Hepatic stellate cell (primary cell): Measurements from ENCODE around the gene SAMD4B.
"Not testable (repeated sequence)": the region's sequence is repeated elsewhere in the genome, so short reads cannot be mapped to it uniquely, and the experiment has no call there.

Source experiments
- DNase-seq: peaks from one replicate; pipeline ENCODE4 v3.0.0; 2011; ENCODE audit warnings: low spot score

SAMD4B gene

DNA sequence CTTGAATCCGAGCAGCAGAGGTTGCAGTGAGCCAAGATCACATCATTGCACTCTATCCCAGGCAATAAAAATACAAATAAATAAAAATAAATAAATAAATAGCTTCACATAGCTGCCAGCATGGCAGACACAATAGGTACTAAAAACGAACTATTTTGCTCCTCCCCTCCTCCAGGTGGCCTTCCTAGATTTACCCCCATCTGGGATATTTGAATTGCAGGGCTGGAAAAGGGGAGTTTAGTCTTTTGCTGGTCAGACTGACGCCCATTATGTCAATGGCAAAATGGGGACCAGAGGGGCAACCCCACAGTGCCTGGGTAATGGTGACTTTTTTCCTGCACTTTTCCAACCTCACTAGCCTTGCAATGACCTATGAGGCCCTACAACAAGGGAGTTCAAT, 5.7 kb upstream of the SAMD4B start:
- DNase-seq: no peak

- DNase-seq: no peak
These were observed 2.5 kb upstream of the SAMD4B start for GRCh38 chr19:39339674-39340073.

DNA sequence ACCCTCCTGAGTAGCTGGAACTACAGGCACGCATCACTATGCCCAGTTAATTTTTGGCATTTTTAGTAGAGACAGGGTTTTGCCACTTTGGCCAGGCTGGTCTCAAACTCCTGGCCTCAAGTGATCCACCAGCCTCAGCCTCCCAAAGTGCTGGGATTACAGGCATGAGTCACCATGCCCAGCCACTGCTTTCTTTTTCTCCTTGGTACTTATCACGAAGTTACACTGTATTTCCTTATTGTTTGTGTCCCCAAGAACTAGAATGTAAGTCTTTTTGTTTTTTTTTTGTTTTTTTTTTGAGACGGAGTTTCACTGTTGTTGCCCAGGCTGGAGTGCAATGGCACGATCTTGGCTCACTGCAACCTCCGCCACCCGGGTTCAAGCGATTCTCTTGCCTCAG, 2.1 kb upstream of the SAMD4B start:
- not testable (repeated sequence) for DNase-seq

GRCh38 chr19:39341129-39341718, 997 bp upstream of the SAMD4B start:
- DNase-seq: peak; percentile 51

- peak; percentile 43 for DNase-seq
These were observed 555 bp downstream of the SAMD4B start for GRCh38 chr19:39342647-39343305.

GRCh38 chr19:39345956-39346355, 3.7 kb downstream of the SAMD4B start:
- DNase-seq: no peak

DNA sequence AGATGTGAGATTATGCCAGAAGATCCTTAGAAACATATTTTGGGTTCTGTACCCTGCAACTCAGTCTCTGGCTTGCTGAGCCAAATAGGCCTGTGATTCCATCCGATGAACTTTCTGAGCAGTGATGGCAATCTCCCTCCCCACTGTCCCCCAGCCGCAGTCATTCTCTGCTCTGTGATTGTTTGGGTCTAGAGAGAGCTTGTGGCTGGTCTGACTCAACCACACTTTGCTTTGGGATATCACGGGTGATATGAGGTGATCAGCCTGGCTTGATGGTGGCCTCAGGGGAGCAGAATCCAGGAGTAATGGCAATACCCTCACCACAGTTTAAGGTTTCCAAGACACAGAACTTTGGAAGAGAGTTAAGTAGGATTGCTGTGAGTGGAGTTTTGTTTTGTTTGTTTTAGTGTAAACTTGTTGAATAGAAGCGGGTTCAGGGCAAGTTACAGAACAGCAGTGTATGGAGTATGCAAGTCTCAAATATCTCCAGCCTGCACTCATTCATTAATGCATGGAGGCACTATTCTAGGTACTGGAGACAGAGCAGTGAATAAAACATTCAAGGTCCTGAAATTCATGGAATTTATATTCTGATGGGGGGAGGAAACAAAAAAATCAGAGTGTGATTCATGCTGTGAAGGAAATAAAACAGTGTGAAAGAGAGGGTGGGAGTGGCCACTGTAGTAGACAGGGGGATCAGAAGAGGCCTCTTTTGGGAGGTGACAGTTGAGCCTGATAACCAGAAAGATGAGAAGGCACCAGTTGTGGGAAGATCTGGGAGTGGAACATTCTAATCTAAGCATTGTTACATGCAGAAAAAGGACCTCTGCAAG, 5.3 kb downstream of the SAMD4B start:
- no peak for DNase-seq

DNA sequence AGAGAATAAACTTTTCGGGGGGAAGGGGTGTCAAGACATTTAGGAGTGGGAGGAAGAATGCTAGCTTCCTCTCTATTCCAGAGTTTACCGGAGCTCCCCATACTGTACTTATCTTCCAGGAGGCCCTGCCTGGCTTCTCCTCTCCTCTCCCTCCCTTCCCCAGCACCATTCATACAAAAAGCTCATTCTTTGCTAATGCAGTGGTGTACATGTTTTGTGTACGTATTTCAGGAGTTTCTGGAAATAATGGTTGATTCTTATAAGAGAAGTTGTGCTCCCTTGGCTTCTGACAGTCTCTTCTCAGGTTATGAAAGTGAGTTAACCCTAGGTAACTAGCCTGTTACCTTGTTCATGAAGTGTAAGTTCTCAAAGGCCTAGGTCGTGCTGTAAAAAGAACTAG, 7.1 kb downstream of the SAMD4B start:
- no peak for DNase-seq

DNA sequence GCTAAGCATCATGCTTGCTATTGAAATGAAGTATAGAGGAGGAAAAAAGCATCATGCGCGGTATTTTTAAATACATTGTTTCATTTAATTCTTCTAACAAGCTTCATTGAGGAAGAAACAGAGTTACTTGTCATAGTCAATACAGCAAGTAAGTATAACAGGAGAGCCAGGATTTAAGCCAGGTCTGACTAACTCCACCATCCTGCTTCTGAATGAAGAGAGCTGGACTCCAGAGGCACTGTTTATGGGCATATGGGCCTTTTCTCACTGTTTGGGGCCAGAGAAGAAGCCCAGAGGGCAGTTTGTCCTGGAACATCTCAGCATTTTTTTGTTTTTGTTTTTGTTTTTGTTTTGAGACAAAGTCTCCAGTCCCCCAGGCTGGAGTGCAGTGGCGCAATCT, 7.9 kb downstream of the SAMD4B start:
- DNase-seq: no peak

GRCh38 chr19:39351537-39352064, 9.4 kb downstream of the SAMD4B start:
- peak; percentile 35 for DNase-seq

DNA sequence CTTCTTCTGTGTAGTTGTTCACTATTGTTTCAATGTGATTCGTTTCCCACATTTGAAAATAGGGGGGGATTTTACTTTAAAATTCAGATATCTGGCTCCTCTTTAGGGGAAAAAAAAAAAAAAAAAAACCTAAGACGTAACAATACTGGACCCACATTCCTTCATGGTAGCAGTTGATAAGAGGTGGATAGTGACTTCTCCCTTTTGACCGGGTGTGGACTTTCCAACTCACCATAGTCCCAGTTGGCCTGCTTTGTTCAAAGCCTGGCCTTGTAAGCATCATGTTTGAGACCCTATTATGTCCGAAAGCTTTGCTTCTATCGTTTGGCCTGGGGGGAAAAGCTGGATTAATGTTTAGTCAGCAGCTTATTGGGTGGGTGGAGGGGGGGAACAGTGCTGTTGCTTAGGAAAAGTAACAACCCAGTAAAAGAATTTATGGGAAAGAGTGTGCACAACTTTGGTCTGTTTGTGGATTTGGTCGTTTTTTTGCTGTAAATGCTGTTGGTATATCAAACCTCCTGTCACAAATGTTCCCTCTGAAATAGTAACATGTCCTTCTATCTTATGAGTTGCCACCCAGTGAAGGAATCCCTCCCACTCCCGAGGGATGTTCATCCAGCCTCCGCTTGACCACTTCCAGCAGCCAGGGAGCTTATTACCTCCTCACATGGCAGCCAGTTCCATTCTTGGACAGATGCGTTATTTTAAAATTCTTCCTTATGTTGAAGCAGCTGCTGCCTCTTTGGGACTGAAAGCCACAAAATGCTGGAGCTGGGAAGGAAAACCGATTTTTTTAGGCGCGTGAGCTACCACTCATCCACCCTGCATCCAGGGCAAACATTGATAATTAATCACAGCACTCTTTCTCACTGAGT, 10.4 kb downstream of the SAMD4B start:
- DNase-seq: no peak

DNA sequence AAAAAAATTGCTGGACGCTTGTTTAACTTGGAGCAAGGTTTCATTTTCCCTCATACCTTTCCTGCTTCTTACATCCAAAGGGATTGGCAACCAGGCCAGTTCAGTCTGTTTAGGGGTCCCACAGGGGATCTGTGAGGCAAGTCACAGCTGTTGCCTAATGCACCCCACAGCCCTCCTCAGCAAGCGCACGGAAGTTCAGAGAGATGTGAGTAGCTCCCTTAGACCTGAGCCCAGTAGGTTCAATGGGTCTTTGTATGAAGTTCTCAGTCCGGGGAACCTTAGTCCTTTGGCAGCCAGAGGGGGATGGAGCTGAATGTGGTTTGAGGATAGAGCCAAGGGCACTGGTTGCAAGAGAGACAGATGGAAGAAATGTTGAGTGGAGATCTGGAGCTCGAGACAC, 13.0 kb downstream of the SAMD4B start:
- no peak for DNase-seq

DNA sequence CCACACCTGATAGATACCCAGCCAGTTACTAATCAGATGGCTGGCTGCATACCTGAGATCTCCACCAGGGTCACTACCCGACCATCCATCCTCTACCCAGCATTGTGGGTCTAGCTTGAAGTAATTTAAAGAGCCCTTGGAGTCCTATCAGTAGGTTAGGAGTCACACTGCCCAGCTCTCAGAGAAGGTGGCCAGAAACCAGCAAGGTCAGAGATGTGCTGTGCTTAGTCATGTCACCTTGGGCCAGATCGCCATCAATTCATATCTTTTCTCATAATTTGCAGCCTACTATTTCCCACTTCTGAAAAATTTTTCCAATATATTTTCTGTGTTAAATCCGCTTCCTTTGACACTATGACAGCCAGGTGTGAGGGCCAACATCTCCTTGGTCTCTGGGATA, 13.9 kb downstream of the SAMD4B start:
- no peak for DNase-seq

DNA sequence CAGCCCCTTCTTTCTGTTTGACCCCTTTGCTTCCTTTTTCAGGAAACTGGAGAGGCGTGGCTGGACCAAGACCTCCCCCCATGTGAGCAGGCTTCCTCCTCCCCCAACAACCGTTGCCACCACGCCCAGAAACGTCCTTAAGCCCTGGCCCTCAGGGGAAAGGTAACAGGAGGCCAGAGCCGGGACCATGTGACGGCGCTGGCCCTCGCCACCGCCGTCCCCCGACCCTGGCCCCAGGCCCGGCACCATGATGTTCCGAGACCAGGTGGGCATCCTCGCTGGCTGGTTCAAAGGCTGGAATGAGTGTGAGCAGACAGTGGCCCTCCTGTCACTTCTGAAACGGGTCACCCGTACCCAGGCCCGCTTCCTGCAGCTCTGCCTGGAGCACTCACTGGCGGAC, 14.4 kb downstream of the SAMD4B start:
- DNase-seq: no peak

- DNase-seq: no peak
These were observed 16.8 kb downstream of the SAMD4B start for GRCh38 chr19:39359026-39359425.

GRCh38 chr19:39360599-39360998, 18.4 kb downstream of the SAMD4B start:
- DNase-seq: no peak

DNA sequence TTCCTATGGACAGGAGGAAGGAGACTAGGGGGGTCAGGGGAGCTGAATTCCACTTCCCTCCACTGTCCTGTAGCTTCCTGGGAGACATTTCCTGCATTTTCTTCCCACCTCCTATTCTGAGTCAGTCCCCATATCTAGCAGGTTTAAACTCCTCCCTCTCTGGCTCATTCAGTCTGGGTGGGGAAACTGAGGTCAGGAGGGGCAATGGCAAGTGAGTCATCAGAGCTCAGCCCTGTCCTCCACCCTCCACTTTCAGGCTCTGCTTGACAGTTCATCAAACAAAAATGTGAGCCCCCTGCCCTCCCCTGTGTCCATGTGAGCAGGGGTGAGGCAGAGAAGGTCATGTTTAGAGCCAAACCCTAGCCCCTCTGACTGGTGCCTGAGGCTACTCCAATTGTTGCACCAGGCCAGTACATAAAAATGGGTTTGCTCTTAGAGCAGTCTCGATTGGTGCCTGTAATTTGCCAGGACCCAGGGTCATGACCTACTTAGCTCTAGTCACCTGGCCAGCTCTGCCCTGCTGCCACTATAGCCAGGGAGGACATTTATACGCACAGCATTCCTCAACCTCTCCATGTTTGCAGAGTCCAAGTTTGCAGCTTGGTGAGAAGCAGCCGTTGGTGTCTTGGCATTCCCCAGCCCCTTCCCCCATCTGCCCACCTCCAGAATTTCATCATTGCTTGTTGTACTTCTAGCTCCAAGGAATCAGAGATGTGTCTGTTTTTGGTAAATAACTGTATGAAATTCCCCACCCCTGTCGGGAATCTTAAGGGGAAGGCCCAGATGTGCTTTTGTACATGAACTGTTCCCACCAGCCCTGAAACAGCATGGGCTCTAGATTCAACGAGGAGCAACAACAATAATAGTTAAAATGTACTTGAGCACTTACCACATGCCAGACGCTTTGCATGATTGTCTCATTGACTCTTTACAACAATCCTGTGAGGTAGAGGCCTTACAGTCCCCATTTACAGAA, 20.7 kb downstream of the SAMD4B start:
- DNase-seq: peak; percentile 43

DNA sequence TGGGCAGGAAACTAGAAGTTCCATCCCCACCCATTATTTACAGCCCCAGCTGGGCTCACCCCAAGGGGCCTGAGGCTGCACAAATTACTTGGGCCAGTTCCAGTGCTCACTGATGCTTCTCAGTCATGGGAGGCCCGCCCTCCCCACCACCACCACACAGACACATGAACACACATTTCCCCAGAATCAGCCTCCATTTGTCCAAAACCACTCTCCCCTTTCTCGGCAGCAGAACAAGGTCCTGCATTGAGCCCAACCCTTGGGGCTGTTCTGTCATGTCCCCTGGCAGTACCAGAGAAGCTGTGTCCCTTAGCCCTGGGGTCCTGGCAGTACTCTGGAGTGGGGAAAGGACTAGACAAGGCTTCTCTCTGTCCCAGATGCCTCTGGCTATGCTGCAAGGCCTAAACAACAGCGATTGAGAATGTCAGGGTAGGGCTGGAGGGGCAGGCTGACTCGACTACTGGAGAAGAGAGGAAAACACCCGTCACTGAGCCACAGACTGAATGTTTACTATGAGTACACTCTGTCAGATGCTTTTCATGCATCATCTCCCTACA, 21.8 kb downstream of the SAMD4B start:
- DNase-seq: no peak

- no peak for DNase-seq
These were observed 23.3 kb downstream of the SAMD4B start for GRCh38 chr19:39365531-39365930.

GRCh38 chr19:39369200-39369599, 27.0 kb downstream of the SAMD4B start:
- DNase-seq: no peak

DNA sequence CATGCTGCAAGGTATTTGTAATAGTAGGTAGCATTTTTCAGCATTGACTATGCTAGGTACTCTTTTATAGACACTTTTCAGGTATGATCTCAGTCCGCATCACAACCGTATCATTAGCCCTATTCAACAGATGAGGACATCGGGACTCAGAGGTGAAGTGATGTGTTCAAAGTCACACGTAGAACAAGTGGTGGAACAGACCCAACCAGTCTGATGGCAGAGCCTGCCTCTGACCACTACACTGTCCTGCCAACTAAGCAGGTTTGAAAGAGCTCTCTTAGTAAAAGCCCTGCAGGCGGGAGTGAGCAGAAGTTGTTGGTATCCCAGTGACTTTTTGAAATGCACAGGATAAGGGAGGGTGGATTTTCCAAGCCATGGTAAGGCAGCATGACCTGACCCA, 28.5 kb downstream of the SAMD4B start:
- DNase-seq: no peak
